Esophagus squamous epithelium (tissue), 4 donors: ENCODE measurements around the gene ZNF385D.

Source experiments
- POLR2A ChIP-seq, 4 donors: fragments of 450-650 bp; IDR thresholded peaks; one replicate each; pipeline ENCODE4 v1.6.1; 2017; ENCODE audit warnings: antibody characterized with exemption in 4 of 4, mild to moderate bottlenecking in 4 of 4, moderate library complexity in 3 of 4
- TF ChIP-seq, protein P1 (sequence below), 6 experiments: fragments of 450-650 bp in 4 of 6; fragments of 200-600 bp in 2 of 6; sonication (generic) in 2 of 6; IDR thresholded peaks; one replicate each; pipeline ENCODE4 v1.5.1; 2016 to 2019; ENCODE audit warnings: antibody characterized with exemption in 6 of 6, mild to moderate bottlenecking in 4 of 6, moderate library complexity in 4 of 6

DNA sequence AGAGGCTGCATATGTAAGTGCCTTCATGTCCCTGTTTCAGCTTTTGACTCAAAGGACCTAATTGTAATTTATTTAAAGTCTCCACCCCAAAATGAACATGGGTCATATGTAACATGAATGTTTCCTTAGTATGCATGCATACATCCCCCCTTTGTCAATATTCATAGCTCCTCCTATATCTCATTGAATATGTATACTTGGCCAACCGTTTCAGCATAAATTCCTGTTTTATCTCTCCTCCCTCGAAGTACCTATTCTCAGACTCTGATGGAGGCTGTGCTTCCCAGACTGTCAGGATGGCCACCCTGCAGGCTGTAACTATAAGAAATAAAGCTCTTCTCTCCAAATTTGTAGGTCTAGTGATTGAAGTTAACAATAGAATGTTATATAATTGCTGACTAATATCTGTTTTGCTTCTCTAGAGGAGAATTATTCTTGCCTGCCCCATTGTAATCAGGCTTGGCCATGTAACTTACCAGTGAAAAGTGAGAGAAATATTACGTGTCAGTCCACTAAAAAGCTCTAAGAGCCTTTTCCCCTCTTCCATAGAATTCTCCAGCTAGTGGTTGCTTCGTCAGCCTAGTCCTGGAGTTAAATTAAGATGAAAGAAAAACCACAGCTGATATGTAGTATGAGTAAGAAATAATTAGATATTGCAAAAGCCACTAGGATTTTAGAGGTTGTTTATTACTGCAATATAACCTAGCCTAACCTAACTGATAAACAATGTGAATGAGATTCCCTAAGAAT lies 245.1 kb downstream of the ZNF385D start:
- TF ChIP-seq, protein P1, sequence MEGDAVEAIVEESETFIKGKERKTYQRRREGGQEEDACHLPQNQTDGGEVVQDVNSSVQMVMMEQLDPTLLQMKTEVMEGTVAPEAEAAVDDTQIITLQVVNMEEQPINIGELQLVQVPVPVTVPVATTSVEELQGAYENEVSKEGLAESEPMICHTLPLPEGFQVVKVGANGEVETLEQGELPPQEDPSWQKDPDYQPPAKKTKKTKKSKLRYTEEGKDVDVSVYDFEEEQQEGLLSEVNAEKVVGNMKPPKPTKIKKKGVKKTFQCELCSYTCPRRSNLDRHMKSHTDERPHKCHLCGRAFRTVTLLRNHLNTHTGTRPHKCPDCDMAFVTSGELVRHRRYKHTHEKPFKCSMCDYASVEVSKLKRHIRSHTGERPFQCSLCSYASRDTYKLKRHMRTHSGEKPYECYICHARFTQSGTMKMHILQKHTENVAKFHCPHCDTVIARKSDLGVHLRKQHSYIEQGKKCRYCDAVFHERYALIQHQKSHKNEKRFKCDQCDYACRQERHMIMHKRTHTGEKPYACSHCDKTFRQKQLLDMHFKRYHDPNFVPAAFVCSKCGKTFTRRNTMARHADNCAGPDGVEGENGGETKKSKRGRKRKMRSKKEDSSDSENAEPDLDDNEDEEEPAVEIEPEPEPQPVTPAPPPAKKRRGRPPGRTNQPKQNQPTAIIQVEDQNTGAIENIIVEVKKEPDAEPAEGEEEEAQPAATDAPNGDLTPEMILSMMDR (IDR thresholded peaks at IDR 0.05): no peak
- TF ChIP-seq POLR2A (IDR thresholded peaks at IDR 0.05): no peak
